ENCODE measurements around the gene KIF11.

KIF11 gene

GRCh38 chr10:92678206-92678605 lies 85.3 kb downstream of the KIF11 start:
- POLR2A ChIA-PET: no interaction called here
- TF ChIP-seq ZNF384 (IDR thresholded peaks at IDR 0.05) (no peak), CTBP1 (IDR thresholded peaks at IDR 0.05; ENCODE audit: borderline replicate concordance) (no peak), FOXM1 (IDR thresholded peaks at IDR 0.05; ENCODE audit: borderline replicate concordance) (no peak), HDGF (IDR thresholded peaks at IDR 0.05; ENCODE audit: borderline replicate concordance) (no peak), ARNT (IDR thresholded peaks at IDR 0.05) (no peak), NFRKB (IDR thresholded peaks at IDR 0.05) (no peak), LEF1 (IDR thresholded peaks at IDR 0.05; ENCODE audit: borderline replicate concordance) (no peak), BHLHE40 (IDR thresholded peaks at IDR 0.05; ENCODE audit: borderline replicate concordance) (no peak), SUZ12 (IDR thresholded peaks at IDR 0.05) (no peak), FOXK2 (IDR thresholded peaks at IDR 0.05) (no peak)
- CTCF ChIA-PET: no interaction called here
- DNase-seq (ENCODE audit: extremely low spot score): no peak

GRCh38 chr10:92681306-92681834 lies 88.4 kb downstream of the KIF11 start:
- CTCF ChIA-PET: no interaction called here
- no peak for DNase-seq (ENCODE audit: extremely low spot score)
- POLR2A ChIA-PET: interaction anchor here (1.4 kb wide), 1 partner anchor 8 kb away, joined by 4 read pairs; the partner anchor contains the start of gene HHEX
- no peak for TF ChIP-seq ELF4 (IDR thresholded peaks at IDR 0.05)
- TF ChIP-seq FOXM1 (IDR thresholded peaks at IDR 0.05; ENCODE audit: borderline replicate concordance): no peak
- TF ChIP-seq NFRKB (IDR thresholded peaks at IDR 0.05): no peak
- no peak for TF ChIP-seq FOXA1 (IDR thresholded peaks at IDR 0.05)
- TF ChIP-seq SP1 (IDR thresholded peaks at IDR 0.05): no peak
- TF ChIP-seq TARDBP (IDR thresholded peaks at IDR 0.05): no peak
- no peak for TF ChIP-seq FOXK2 (IDR thresholded peaks at IDR 0.05)

GRCh38 chr10:92688573-92688926 lies 95.6 kb downstream of the KIF11 start:
- POLR2A ChIA-PET: interaction anchor here (1.4 kb wide), 1 partner anchor 12 kb away, joined by 4 read pairs; no protein-coding TSS in a partner anchor
- CTCF ChIA-PET: no interaction called here
- TF ChIP-seq SP1 (IDR thresholded peaks at IDR 0.05) (no peak), TARDBP (IDR thresholded peaks at IDR 0.05) (no peak), FOXM1 (IDR thresholded peaks at IDR 0.05; ENCODE audit: borderline replicate concordance) (no peak), CTBP1 (IDR thresholded peaks at IDR 0.05; ENCODE audit: borderline replicate concordance) (no peak), BHLHE40 (IDR thresholded peaks at IDR 0.05; ENCODE audit: borderline replicate concordance) (no peak), ARNT (IDR thresholded peaks at IDR 0.05) (no peak), FOXK2 (IDR thresholded peaks at IDR 0.05) (no peak), FOXA1 (IDR thresholded peaks at IDR 0.05) (no peak), LEF1 (IDR thresholded peaks at IDR 0.05; ENCODE audit: borderline replicate concordance) (no peak), PKNOX1 (IDR thresholded peaks at IDR 0.05) (no peak), NFRKB (IDR thresholded peaks at IDR 0.05) (no peak), ZNF384 (IDR thresholded peaks at IDR 0.05) (no peak), SUZ12 (IDR thresholded peaks at IDR 0.05) (no peak), HDGF (IDR thresholded peaks at IDR 0.05; ENCODE audit: borderline replicate concordance) (no peak), ELF4 (IDR thresholded peaks at IDR 0.05) (no peak)
- DNase-seq (ENCODE audit: extremely low spot score): no peak

GRCh38 chr10:92688927-92689662 lies 96.2 kb downstream of the KIF11 start:
- POLR2A ChIA-PET: interaction anchor here (0.6 to 2.7 kb wide), 13 partner anchors 8 to 159 kb away, joined by 3 to 20 read pairs (median 4); partner anchors contain the start of gene EXOC6
- TF ChIP-seq PKNOX1 (IDR thresholded peaks at IDR 0.05) (peak; percentile 5; the same call in 1 of the 2 replicates), FOXK2 (IDR thresholded peaks at IDR 0.05) (no peak), SP1 (IDR thresholded peaks at IDR 0.05) (no peak), L3MBTL2 (conservative IDR thresholded peaks at IDR 0.05) (peak; percentile 37; the same call in 1 of the 2 replicates), FOXA1 (IDR thresholded peaks at IDR 0.05) (no peak), TARDBP (IDR thresholded peaks at IDR 0.05) (no peak), LEF1 (IDR thresholded peaks at IDR 0.05; ENCODE audit: borderline replicate concordance) (no peak), NFRKB (IDR thresholded peaks at IDR 0.05) (no peak), ELF4 (IDR thresholded peaks at IDR 0.05) (no peak), SUZ12 (IDR thresholded peaks at IDR 0.05) (no peak), FOXM1 (IDR thresholded peaks at IDR 0.05; ENCODE audit: borderline replicate concordance) (no peak)
- DNase-seq (ENCODE audit: extremely low spot score): no peak
- CTCF ChIA-PET: no interaction called here

- TF ChIP-seq HDGF (IDR thresholded peaks at IDR 0.05; ENCODE audit: borderline replicate concordance) (no peak), SP1 (IDR thresholded peaks at IDR 0.05) (no peak), SUZ12 (IDR thresholded peaks at IDR 0.05) (no peak), NFRKB (IDR thresholded peaks at IDR 0.05) (no peak), FOXK2 (IDR thresholded peaks at IDR 0.05) (no peak), BHLHE40 (IDR thresholded peaks at IDR 0.05; ENCODE audit: borderline replicate concordance) (no peak), ELF4 (IDR thresholded peaks at IDR 0.05) (no peak), FOXM1 (IDR thresholded peaks at IDR 0.05; ENCODE audit: borderline replicate concordance) (no peak), TARDBP (IDR thresholded peaks at IDR 0.05) (no peak), CTBP1 (IDR thresholded peaks at IDR 0.05; ENCODE audit: borderline replicate concordance) (no peak), PKNOX1 (IDR thresholded peaks at IDR 0.05) (no peak), ZNF384 (IDR thresholded peaks at IDR 0.05) (no peak), ARNT (IDR thresholded peaks at IDR 0.05) (no peak), LEF1 (IDR thresholded peaks at IDR 0.05; ENCODE audit: borderline replicate concordance) (no peak)
- ChIA-PET CTCF (no interaction called here), POLR2A (interaction anchor here (0.6 to 2.7 kb wide), 14 partner anchors 8 to 159 kb away, joined by 3 to 20 read pairs (median 4); partner anchors contain the start of gene EXOC6)
- peak; percentile 83 for DNase-seq (ENCODE audit: extremely low spot score)
Measured at GRCh38 chr10:92689663-92690210, 96.8 kb downstream of the KIF11 start, which contains the start of gene HHEX. Gene HHEX (plus strand): TSS chr10:92689955. CDS start chr10:92689987, 32 bp downstream.
